GM19397 (cell line): ENCODE measurements around the gene CXCL14.

Source experiments
- ATAC-seq: cut with Tn5 transposase; IDR thresholded peaks from one replicate; pipeline ENCODE4 v1.9.1; 2021; ENCODE audit warnings: mild to moderate bottlenecking, moderate library complexity; ENCODE audit not compliant: unreplicated experiment

Gene CXCL14

DNA sequence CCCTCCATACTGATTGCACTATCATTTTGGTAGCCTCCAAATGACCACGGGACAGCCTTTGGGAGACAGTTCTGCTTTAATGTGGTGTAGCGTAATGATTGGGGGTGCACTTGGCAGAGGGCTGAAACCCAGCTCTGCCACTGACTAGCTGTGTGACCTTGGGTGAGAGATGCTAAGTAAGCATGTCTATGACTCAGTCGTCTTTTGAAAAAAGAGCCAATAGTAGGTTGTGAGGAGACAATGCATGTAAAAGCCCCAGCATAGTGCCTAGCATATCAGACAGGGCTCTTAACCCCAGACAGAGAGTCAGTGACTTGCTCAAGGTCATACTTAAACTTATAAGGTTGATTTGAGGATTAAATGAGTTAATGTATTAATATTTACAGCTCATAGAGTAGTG, 18.0 kb upstream of the CXCL14 start:
- no peak for ATAC-seq

DNA sequence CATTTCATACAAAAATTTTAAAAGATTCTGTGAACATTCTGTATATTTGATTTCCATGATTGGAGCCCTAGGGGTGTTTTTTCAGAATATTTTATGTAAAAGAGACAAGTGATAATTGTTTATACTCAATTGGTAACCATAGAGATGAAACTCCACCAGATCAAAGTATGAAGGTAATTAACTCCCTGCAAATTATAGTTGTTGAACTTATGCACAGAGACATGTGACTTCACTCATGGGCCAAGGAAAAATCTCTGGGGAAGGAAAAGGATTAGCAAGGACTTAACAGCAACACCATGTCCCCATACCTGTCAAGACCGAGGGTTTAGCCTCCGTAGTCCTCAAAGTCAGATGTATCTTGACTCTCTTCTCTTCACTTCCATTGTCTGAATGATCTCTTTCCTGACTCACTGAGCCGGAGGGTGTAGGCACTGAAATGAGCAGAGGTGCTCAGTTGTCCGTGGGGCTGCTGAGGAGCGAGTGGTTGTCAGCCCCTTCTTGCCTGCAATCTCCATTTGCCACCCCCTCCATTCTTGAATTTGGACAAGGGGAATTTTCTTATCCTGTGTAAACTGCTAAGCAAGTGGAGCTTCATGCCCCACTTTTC, 17.5 kb upstream of the CXCL14 start:
- ATAC-seq, result no peak

GRCh38 chr5:135594416-135594960, 15.7 kb upstream of the CXCL14 start:
- no peak for ATAC-seq

- ATAC-seq, result no peak
These were observed 15.1 kb upstream of the CXCL14 start for GRCh38 chr5:135593886-135594285.

- ATAC-seq, result no peak
These were observed 14.3 kb upstream of the CXCL14 start for GRCh38 chr5:135593141-135593540.

GRCh38 chr5:135592312-135593045, 13.7 kb upstream of the CXCL14 start:
- no peak for ATAC-seq

GRCh38 chr5:135591277-135591676, 12.5 kb upstream of the CXCL14 start:
- no peak for ATAC-seq

GRCh38 chr5:135589152-135589551, 10.4 kb upstream of the CXCL14 start:
- no peak for ATAC-seq

DNA sequence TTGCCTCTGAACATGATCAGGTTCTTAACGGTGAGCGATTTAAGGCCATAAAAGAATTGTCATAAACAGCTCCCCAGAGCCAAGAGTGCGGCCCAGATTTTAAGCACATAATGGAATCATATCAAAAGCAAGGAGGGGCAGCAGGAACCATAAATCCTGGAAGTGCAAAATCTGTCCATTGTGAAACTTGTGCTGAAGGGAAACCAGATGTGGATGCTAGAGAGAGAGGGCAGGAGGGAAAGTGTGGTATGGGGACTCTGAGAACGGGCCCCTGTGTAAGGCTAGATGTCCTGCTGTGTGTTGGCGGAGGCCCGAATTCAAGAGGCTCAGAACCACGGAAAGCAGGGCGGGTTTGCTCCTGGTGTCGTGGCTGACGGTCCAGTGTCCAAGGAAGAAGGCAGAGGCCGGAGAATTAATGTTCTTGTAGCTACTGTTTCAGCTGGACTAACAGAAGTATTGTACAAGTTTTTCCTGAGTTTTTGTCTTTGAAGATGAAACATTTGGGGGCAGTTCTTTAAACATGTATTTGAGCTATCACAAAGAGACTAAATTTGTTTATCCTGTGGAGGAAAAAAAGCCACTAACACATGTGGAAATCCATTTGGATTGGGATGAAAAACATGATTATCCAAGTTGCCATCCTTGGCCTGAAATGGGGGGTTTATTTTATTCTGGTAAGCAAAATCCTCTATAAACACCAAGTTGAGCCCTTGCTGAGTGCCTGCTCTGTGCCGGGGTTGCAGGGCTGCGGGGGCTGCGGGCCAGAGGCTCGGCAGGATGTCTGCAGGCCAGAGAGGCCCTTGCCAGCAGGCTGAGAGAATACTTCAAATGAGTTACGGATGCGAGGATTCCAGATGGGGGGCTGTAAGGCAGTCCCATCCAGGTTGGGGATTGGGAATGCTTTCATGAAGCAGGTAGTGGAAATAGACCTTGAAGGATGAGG, 9.2 kb upstream of the CXCL14 start:
- ATAC-seq, result no peak

- ATAC-seq, result no peak
These were observed 6.1 kb upstream of the CXCL14 start for GRCh38 chr5:135584918-135585317.

DNA sequence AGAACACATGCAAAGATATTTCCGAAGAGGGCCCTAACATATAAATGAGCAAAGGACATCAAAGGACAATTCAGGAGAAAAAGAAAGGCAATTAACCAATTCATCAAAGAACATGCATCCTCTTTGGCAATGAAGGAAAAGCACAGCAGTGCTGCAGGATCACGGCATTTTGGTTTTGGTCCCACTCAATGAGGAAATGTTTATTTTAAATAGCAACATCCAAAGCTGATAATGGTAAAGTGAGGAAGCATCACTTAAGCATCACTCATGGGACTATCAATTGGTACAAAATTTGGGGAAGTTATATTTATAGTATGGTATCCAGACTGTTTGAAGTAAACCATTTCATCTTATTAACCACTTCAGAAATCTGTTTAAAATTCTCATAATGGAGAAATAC, 5.5 kb upstream of the CXCL14 start:
- ATAC-seq, result no peak

DNA sequence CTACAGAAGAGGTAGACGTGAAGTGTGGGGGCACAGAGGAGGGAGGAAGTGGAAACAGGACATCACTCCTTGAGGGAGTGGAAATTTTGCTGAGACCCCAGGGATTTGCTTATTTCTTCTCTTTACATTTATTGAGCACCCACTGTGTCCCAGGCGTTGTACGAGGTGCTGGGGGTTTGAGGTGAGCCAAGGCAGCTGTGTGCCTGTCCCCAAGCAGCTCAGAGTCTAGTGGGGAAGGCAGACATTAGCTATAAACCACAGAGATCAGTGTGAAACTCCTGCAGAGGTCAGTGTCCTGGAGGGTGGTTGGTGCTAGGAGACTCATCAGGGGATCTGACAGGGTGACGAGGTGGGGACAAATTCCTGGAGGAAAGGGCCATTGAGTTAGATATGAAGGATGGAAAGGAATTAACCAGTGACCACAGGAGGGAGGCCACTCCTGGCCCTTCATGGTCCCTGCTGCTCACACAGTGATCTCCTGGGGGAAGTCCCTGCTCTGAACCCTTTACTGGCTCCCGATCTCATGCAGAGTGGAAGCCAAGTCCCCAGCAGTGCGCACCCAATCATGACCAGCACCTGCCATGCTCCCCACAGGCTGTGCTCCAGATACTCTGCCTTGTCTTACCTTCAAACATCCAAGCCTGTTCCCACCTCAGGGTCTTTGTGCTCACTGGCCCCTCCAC, 3.4 kb upstream of the CXCL14 start:
- no peak for ATAC-seq

GRCh38 chr5:135578305-135578684, 496 bp downstream of the CXCL14 start:
- no peak for ATAC-seq

DNA sequence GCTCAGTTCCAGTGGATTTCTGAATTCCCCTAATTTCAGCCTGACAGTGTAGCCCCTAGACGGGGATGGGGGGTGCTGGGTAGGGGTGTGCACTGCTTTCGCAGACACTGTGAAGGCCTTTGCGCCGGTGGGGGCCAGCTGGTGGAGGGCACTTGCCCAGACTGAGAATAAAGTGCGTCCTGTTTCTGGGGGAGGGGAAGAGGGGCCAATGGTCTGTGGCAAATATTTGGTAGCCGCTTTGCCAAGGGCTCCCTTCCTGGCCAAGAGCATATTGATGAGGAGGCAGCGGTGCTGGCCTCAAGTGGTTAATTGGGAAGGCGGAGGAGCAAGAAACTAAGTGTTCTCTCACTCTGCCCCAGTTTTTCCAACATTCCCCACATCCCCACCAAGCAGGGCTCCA, 1.4 kb downstream of the CXCL14 start:
- no peak for ATAC-seq

DNA sequence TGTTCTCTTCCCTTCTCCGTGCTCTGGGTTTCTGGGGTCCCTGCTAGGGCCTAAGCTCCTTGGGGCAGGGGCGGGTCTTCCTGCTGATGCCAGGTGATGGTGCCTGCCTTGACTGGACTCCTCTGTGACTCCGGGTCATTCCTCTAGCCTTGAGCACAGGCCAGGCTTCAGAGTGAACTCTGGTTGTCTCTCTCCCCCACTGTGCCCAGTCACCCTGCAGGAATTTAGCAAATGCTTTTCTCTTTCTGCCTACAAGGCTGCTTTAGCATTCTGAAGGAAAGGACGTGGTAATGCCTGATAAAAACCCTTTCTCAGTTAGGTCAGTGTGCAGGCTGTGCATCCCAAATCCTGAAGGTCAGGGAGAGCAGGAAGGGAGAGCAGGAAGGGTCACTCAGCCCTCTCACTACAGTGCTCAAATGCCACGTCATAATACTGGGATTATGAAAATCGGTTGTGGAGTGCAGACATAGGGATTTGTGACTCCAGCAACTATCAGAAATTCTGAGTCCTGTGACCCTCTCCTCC, 2.7 kb downstream of the CXCL14 start:
- ATAC-seq, result no peak

- ATAC-seq, result no peak
These were observed 4.3 kb downstream of the CXCL14 start for GRCh38 chr5:135574493-135574892.

- ATAC-seq, result no peak
These were observed 6.9 kb downstream of the CXCL14 start for GRCh38 chr5:135571902-135572301.

DNA sequence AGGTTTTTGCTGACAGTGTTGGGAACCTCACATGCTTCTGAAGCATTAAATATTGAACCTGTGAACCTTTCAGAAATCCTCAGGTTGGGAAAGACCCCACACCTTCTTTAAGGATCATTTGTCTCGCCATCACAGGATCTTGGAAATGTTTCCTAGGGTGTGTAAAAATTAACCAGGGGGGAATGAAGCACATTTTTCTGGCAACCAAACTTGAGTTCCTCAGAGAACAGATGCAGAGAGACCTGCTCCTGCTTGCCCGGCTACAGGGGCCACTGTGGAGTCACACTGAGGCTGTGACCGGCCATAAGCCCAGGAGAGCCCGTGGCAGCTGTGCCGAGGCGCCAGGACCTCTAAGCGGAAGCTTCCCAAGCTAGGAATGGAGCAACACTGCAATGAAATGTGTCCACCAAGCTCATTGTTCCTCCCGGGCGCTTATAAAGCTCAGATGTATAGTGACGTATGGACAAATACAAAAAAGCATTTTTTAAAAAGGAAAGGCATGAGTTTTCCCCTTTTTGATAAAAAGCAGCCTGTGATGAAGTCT, 7.7 kb downstream of the CXCL14 start:
- no peak for ATAC-seq

GRCh38 chr5:135570453-135570764, 8.4 kb downstream of the CXCL14 start:
- ATAC-seq, result no peak

- ATAC-seq, result no peak
These were observed 8.9 kb downstream of the CXCL14 start for GRCh38 chr5:135569755-135570452.
